NOMO-1 (cell line): ENCODE data around the gene PPP1CC.
A peak's percentile ranks its signal among the peaks of the same experiment; 100 is the strongest.
"Not testable (repeated sequence)": the region's sequence is repeated elsewhere in the genome, so short reads cannot be mapped to it uniquely, and the experiment has no call there.

Experiments
- DNase-seq, 2 experiments: peaks; one replicate each; lab custom pipeline; 2025; ENCODE audit not compliant: unreplicated experiment in 2 of 2; lab: John Stamatoyannopoulos, UW

Gene PPP1CC

DNA sequence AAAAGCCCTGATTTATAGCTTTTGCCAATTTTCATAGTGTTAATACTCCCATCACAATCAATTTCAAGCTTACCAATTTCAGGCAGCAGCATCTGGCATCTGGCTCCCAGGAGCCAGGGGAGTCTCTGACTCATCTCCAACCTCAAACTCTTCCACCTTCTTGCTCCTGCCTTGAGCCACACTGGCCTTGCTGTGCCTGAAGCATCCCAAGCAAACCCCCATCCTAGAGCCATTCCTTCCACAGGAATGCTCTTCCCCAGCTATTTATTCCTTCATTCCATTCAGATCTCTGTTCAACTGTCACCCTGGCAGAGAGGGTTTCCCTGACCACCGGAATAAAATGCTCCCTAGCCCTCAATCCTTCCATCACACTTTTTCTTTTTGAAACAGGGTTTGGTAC is 13.9 kb upstream of the PPP1CC start:
- no peak for DNase-seq

DNA sequence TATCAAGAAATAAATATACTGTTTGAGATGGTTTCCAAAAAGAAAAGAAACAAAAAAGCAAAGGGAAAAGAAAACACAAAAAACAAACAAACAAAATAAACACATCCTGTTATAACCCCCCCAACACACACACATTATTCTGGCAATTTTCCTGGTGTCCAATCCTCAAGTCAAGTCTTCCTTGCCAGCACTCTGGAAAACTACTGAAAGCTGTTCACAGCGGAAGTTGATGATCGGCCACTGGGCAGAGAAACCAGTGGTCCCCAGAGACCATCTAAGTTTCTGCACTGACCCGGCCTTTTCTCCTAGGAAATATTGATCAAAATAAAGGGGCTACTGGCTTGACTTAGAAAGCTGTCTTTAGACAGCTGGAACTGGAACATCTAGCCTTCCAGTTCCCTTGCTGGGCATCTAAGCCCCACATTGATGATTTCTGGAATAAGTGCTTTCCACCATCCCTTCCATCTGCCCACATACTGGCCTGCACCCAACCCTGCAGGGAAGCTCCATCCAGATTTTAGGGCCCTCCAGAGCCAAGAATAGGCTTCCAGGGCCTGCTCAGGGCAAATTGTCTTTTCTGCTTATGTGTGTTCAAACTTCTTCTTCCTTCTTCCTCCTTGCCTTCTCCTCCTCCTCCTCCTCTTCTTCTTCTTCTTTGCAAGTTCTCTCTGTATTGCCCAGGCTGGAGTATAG is 11.6 kb upstream of the PPP1CC start:
- no peak for DNase-seq

DNA sequence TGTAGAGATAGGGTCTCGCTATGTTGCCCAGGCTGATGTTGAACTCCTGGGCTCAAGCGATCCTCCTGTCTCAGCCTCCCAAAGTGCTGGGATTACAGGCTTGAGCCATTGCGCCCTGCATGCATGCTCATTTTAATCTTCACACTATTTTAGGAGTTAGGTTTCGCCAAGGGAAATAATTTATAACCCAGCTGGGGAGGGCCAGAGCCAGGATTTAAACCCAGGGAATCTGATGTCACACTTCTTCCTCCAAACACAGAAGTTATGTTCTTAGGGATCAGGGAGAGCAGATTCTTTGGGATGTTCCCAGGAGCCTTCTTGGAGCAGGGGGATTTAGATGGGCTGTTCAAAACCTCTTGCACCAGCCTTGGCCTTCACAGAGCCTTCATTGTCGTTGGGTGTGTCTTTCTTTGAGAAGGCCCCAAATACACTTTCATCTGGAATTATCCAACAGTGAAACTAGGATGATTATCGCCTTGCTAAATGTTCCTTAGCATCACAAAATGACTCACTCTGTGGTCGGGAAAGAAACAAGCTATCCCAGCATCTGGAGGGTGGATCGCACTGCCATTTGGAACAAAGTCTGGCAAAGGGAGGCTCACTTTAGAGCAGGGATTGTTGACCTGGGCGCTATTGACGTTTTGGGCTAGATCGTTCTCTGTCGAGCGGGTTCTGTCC is 8.2 kb upstream of the PPP1CC start:
- DNase-seq: no peak

DNA sequence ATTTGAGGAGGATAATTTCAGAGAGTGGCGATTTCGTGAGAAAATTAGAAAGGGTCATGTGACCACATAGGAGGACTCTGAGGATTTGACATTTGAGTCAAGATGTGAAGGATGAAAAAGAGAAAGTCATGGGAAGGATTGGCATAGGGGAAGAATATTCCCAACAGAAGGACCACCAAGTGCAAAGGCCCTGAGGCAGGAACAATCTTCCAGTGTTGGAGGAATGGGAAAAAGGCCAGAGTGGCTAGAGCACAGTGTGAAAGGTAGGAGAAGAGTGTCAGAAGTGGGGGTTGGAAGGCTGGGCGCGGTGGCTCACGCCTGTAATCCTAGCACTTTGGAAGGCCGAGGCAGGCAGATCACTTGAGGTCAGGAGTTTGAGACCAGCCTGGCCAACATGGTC is 3.9 kb upstream of the PPP1CC start:
- no peak for DNase-seq

DNA sequence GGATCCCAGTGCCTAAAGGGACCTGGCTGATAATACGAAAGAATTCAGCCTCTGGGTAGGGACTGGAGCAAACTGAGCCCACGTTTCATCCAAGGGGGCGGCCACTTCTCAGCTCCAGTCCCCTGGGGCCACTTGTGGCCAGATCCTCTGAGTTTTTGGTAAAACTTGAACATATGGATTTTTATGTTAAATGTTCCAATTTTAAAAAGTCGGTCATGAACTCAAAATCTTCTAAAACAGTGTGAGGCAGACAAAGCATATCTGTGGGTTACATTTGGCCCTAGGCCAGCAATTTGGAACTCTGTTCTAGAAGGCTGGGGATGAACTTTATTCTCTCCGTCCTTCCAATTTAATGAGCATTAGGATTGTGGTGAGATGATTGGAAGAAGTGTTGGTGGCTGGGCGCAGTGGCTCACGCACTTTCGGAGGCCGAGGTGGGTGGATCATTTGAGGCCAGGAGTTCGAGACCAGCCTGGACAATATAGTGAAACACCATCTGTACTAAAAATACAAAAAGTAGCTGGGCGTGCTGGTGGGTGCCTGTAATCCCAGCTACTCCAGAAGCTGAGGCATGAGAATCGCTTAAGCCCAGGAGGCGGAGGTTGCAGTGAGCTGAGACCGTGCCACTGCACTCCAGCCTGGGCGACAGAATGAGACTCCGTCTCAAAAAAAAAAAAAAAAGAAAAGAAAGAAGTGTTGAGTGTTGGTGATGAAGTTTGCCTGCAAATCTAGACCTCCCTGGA is 3.0 kb upstream of the PPP1CC start:
- no peak for DNase-seq

DNA sequence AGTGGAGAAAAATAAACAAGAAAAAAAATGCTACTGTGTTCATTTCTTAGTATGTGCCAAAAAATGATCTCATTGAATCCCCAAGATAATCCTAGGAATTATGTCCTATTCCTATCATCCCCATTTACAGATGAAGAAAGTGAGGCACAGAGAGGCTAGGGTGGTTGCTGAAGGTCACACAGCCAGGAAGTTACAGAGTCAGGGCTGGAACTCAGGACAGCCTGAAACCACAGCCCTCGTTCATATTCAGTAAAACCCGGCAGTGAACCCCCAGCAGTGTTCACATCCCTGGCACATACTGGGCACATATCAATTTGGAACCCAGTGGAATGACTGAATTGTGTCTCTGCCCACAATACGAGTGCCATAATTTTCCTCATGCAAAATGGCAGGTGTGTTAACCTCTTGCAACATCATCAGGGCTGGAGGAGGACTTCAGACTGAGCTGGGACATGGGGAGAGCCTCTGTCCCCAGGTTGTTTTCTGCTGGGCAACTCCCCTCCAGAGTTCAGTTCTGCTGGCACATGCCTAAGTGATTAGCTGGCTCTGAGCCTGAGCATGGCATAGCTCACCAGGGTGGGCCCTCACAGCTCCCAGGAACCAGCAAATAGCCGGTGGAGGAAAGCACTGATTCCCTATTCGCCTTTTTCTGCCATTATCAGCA is 2.0 kb upstream of the PPP1CC start:
- DNase-seq: no peak

DNA sequence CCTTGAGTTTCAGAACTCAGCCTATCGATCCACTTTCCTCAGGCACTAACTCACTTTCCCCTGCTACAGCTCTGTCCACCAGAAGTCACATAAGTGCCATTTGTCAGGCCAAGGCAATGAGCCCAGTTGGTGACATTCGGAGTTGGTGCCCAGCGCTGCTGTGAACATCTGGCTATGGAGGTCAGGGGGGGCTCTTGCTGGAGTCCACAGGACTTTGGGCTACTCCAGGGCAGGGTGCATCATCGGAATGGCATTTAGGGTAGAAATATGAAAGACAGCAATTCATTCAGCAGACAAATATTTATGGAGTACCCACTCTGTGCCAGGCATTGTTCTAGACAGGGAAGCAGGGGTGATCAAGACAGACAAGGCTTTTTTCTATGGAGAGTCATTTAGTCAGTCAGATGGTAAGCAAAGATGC is 1.5 kb upstream of the PPP1CC start:
- DNase-seq: no peak

DNA sequence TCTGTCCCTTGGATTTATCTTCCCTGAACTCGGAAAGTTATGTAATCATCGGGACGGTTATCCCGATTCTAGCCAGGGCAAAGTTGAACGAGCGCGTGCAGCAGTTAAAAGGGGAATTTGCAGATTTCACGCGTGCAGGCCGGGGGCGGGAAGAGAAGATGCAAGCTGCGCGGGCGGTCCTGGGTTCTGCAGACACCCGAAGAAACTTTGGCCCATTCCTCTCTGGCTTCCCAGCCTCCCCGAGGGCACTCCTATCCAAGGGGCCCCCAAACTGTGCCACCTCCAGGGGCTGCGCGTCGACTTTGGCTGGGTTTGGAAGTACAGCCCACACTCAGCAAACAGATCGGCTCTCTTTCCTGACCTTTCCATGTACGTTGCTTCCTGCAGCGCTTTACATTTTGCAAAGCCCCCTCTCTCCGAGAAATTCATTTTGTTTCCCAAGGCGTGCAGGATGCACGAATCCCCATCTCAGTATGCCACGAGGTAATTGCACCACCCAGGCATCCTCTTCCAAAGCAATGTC is 941 bp upstream of the PPP1CC start:
- DNase-seq: peak in 1 of 2 experiments; percentile 15

DNA sequence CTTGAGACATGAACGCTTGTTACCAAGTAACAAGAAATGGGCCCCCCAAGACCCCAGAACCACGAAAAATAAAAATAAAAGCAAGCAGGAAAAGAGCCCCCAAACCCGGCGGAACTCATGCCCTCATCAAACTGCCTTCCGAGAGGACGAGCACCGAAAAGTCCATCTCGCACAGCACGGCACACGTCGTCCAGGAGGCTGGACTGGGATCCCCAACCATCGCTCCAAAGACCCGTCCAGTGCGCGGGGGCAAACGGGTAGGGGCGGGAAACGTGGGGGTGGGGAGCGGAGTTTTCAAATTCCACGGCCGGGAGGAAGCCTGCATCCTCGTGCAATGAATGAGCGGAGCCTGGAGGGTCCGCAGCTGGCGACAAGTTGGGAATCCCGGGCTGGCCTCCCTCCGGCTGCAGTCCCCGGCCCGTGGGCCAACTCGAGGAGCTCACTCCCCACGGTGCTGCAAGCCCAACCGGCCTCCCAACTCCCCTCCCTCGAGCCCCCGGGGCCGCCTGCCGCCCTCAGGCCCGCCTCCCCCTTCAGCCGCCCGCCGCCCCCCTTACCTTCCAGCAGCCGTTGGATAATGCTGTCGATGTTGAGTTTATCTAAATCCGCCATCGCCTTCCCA is 484 bp downstream of the PPP1CC start:
- no peak for DNase-seq

DNA sequence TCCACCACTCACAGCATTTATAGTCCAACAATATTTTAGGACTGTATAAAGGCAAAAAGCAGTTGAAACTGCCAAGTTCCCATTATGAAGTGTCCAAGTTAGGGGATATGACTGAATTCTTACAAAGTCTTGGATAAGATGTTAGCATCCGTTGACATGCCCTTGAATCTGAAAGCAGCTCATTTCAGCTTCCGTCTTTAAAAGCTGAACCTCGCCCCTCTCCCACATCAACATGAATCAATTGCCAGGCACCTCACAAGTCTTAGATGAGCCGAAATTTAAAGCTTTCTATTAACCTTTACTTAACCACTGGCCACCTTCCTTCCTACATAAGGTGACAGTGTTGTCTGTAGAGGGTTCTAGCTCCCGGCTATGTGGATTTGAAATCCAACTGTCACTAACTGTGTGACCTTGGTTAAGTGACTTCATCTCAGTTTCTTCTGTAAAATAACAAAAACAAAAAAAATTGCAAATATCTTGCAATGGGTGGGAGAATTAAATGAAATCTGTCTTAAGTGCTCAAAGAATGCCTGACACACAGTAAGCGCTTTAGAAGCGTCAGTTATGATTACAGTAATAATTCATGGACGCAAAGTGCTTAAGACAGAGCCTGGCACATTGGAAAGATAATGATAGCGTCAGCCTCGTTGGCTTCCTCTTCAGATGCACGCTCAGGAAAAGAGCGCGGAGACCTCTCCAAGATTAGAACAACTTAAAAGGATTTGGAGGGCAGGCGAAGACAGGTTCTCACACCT is 1.2 kb downstream of the PPP1CC start:
- DNase-seq: peak; percentile 27 to 56

DNA sequence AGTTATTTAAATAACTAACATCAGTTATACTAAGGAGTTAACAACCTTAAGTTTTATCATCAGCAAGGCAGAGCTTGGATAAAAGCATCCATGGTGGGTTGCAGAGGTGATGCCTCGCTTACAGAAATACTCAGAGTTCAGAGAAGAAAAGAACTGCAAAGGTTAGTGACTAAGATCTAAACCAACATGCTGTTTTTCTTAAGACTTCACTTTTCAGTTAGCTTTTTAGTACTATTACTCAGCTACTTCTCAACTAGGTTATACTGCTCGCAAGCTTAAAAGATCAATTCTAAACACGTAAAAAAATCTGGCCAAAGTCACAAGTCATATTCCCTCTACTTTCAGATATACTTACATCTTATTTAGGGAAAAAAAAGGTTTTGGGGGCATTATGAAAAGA is 2.8 kb downstream of the PPP1CC start:
- no peak for DNase-seq

DNA sequence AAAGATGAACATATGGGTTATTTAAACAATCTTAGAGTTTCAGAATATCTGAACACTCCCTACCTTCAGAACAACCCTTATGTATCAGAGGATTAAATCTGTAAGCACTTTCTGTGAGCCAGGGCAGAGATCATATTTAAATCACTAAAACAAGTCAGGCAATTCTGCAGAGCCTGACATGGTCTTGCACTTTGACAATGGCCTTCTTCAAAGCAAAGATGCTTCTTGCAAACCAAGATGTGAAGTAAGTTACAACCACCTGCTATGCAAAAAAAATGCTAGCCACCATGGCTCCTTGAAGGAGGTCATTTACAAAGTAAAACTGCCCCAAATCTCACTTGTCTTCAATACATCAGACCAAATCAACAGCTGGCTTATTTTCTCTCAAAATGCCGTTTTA is 3.2 kb downstream of the PPP1CC start:
- no peak for DNase-seq

DNA sequence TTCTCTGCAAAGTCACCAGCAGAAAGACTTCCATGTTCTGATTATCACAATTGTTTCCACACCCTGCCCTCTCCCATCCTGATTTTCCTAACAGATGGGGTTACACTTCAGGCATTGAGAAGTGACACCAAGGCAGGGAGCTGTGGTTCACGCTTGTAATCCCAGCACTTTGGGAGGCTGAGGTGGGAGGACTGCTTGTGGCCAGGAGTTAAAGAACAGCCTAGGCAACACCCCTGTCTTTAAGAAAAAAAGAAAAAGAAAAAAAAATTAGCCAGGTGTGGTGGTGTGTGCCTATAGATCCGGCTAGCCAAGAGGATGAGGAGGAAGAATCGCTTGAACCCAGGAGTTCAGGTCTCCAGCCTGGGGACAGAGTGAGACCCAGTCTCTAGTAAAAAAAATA is 5.2 kb downstream of the PPP1CC start:
- no peak for DNase-seq

DNA sequence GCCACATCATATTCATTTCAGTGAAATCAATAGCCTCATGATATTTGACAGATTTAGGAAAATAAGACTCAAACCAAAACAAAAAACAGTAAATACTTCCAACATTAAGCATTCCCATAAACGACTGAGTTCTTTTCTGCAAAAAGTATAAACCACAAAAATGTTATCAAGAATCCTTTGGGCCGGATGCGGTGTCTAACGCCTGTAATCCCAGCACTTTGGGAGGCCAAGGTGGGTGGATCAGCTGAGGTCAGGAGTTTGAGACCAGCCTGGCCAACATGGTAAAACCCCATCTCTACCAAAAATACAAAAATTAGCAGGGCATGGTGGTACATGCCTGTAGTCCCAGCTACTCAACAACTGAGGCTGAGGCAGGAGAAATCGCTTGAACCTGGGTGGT is 5.7 kb downstream of the PPP1CC start:
- DNase-seq: not testable (repeated sequence)

DNA sequence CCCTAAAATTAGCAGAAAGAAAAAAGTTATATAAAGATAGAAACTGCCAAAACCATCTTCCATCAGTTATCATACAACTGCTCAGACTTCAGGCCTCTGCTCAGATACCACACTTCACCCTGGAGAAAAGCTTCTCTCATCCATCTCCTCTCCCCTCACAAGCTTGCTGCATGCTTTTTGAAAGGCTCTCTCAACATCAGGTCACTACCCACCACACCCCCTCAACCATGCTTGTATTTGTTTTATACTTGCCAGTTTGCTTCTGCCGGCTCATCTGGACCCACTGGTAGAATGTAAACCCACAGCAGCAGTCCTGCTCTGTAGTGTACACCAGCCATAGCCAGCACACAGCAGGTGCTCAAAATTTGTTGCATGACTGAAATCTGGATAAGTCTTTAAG is 8.8 kb downstream of the PPP1CC start:
- DNase-seq: no peak

DNA sequence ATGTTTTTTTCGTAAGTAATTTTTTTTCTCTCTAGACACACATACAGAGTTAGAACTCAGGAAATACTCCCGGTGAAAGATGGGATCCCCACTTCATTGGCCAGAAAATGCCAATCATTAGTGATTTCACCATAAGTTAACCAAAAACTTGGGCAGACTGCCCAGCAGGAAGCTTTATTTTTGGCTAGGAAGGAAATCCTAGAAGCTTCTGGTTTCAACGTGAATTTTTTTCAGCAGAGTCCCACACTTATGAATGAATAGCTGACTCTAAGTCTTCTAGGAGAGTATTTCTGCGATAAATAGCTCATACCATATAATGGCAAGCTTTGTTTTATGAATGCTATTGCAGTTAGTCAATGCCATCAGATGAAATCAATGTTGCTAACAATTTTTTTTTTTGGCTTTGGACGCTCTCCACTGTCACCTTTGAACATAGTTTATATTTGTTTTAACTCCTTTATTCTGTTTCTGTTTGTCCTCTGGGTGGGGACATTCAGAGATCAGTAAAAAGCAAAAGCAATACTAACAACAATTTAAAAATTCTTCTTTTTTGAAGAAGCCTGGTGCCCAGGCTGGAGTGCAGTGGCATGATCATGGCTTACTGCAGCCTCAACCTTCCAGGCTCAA is 9.5 kb downstream of the PPP1CC start:
- no peak for DNase-seq

DNA sequence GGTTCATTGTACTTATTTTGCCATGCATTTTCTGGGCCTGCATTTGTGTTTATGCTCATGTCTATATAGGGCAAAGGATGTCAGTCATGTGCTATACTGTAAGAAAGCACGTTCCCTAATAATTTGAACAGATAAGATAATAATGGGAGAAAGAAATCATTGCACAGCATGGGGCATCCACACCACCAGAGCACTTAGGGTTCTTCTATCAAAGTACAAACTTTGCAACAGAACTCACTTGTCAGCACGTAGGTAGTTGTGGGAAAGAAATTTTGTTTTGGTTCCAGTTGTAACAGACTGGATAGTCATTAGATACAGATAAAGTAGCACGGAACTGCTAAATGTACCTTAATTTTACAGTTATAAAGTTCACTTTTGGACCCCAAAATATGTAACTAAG is 10.1 kb downstream of the PPP1CC start:
- no peak for DNase-seq

DNA sequence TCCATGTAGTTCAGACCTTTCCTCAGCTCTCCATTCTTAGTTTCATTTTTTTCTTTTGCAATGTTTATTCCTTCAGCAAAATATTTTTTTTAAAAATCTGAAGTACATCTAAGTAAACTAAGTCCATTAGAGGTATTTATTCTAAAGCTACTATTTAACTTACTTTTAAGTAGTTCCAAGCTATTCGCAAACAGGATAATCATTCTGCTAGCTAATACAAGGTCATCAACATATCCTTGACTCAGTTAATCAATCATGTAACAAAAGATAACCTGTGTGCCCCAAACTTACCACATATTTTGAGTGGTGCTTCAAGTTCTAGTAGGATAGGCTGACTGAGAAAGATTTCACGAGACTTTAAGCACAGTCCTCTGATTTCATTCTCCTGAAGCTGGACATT is 11.2 kb downstream of the PPP1CC start:
- DNase-seq: no peak

DNA sequence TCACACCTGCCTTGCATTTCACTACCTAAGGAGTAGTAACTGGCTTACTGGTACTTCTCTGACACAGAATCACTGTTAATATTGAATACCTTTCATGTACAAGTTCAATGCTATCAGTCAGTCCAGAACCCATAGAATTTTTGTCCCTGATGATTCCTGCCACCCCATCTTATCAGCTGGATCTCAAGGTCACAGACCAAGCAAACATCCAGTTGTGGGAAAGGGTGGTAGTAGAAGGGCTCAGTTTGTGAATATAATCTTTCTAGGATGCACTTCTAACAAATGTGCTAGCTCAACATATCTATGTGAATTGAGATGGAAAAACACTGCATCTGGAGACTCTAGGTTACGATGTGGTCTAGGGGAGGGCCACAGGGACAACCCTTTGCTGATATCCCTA is 14.1 kb downstream of the PPP1CC start:
- no peak for DNase-seq
